Psoas muscle (tissue), 8 donors: ENCODE measurements around the gene SDHAF1. TPM values are rescaled to one million over a fixed set of nuclear protein-coding genes. Genes with fewer than 3 reads are reported as not detected.

Experiments used
- ATAC-seq, 4 donors: fragments of 200-7000 bp; cut with Tn5 transposase; one replicate each; pipeline ENCODE4 v1.9.1; 2020; ENCODE audit warnings: moderate library complexity in 3 of 4, mild to moderate bottlenecking in 2 of 4
- DNase-seq, 2 donors: peaks; one replicate each; pipeline ENCODE4 v3.0.0-alpha.2; 2020
- H3K27ac ChIP-seq: fragments of 200-600 bp; one replicate; pipeline ENCODE4 v1.8.0; 2022
- H3K27me3 ChIP-seq, 3 donors: fragments of 200-600 bp in 1 of 3; one replicate each; pipeline versions ENCODE4 v1.6.1 to v1.8.0; 2013 to 2022; ENCODE audit warnings: low read length in 2 of 3, mild to moderate bottlenecking in 2 of 3, moderate library complexity in 1 of 3; ENCODE audit not compliant: insufficient read depth in 3 of 3
- H3K36me3 ChIP-seq, 2 donors: fragments of 200-600 bp in 1 of 2; one replicate each; pipeline versions ENCODE4 v1.6.1 to v1.8.0; 2013 to 2022; ENCODE audit warnings: low read depth in 1 of 2, mild to moderate bottlenecking in 1 of 2, moderate library complexity in 1 of 2; ENCODE audit not compliant: insufficient read depth in 1 of 2
- H3K4me1 ChIP-seq: fragments of 200-600 bp; one replicate; pipeline ENCODE4 v1.8.0; 2022
- H3K4me3 ChIP-seq: fragments of 200-600 bp; one replicate; pipeline ENCODE4 v1.8.0; 2022; ENCODE audit warnings: mild to moderate bottlenecking
- H3K9me3 ChIP-seq: fragments of 200-600 bp; one replicate; pipeline ENCODE4 v1.8.0; 2022
- CTCF ChIP-seq: fragments of 200-600 bp; IDR thresholded peaks from one replicate; pipeline ENCODE4 v1.8.0; 2022; ENCODE audit warnings: antibody characterized with exemption
- WGBS, 3 donors: extraction: QIAGEN DNeasy Blood & Tissue Kit; methylation state at CpG; one replicate each; pipeline versions ENCODE4 v1.1.6 to v1.1.7; 2013; 5-methylcytosine and 5-hydroxymethylcytosine counted together
- intact Hi-C, 2 donors: fragments of 100-400 bp; cut with DNase I; formaldehyde crosslinking; loops; one replicate each; pipeline versions ENCODE4 v1.11.0 to v1.14.2; 2022
- polyA plus RNA-seq, 3 donors: library from polyadenylated mRNA; stranded (reverse); fragments of 200-250 nt; gene quantifications; one replicate each; pipeline ENCODE4 v1.2.3, GENCODE V29; 2013
- total RNA-seq, 4 donors: library from RNA; stranded (reverse); fragmentation: NEBNext Ultra II Directional in 2 of 4; extraction: Animal tissue kit (Norgen Biotek cat#: 25700) in 2 of 4; gene quantifications; one replicate each; pipeline versions ENCODE4 v1.2.1 to v1.2.4, GENCODE V29; 2021 to 2023
- donor health status: healthy with polysubstance abuse.
- donor health status: DM: no; HTN: no; CAD: no; lungs with moderate emphysema.
- donor health status: Bipolar disorder and iron deficiency.
- donor health status: healthy.
- donor health status: DM: yes; HTN: yes; CAD: no.
- donor health status: DM: no; HTN: no; CAD: no.
- donor health status: DM: no; HTN: no; CAD: no.
- donor health status: DM: yes; HTN: yes; CAD: no.

Gene SDHAF1
- total and polyA plus RNA-seq, 7 donors, result 7.2 to 33.3 (median 14.5) TPM

DNA sequence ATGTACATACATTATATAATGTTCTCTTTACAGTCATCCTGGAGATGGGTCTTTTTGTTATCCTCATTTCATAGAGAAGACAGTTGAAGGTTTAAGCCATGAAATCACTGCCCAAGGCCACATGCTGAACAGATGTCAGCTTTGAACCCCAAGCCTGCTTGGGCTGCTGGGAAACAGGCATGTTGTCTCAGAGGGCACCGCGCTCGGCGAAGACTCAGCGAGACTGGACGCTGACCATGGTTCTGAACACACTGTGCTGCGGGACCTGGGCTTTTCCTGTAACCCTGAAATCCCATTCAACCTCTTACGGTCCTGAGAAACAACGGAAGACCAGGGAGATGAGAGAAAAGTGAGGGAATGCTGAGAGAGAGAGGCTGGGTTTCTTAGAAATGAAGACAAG is 31.5 kb upstream of the SDHAF1 start:
- no peaks in the 10 kb centered on the region for H3K9me3 ChIP-seq
- H3K27ac ChIP-seq, result no peak overlapping the region
- TF ChIP-seq CTCF, result no peak
- H3K4me1 ChIP-seq, result no peaks in the 10 kb centered on the region
- H3K4me3 ChIP-seq, result no peak overlapping the region
- WGBS, 3 donors, result 1 to 4% (median 3%) methylated on average over 9 of the region's 9 CpGs
- intact Hi-C loops, result no loop called here
- no peak for DNase-seq
- H3K36me3 ChIP-seq, result no peaks in the 10 kb centered on the region
- no peak for ATAC-seq
- H3K27me3 ChIP-seq, result peaks cover 0 to 52% (median 12%) of the 10 kb centered on the region in 3 donors

- H3K4me1 ChIP-seq, result no peaks in the 10 kb centered on the region
- WGBS, 3 donors, result 73 to 83% (median 80%) methylated on average over 3 of the region's 3 CpGs
- no peak for TF ChIP-seq CTCF
- H3K27me3 ChIP-seq, result peaks cover 0 to 22% (median 0%) of the 10 kb centered on the region in 3 donors
- ATAC-seq, result no peak
- intact Hi-C loops, result no loop called here
- DNase-seq, result no peak
- H3K36me3 ChIP-seq, result no peaks in the 10 kb centered on the region
- no peaks in the 10 kb centered on the region for H3K9me3 ChIP-seq
- no peak overlapping the region for H3K4me3 ChIP-seq
- H3K27ac ChIP-seq, result no peak overlapping the region
Measured at GRCh38 chr19:35966771-35967170, 28.2 kb upstream of the SDHAF1 start.

DNA sequence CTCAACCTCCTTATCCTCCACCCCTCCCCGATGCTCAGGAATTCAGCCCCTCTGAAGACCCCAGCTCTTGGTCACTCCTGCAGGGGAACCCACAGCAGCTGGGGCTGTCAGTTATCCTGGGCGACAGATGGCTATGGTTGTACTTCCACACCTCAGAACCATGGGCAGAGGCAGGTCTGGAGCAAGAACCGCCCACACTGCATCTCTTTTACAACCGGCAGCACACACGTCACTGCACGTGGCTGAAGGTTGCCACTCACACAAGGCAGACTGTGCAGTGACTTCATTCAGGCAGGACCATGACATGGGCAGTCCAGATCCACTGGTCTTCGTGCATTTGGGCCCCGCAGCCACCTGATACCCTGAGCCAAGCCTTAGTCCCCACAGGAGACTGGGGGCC is 21.5 kb upstream of the SDHAF1 start:
- no peak for DNase-seq
- H3K27me3 ChIP-seq, result peaks cover 0 to 5% (median 5%) of the 10 kb centered on the region in 3 donors
- no peak overlapping the region for H3K27ac ChIP-seq
- 19 to 28% (median 22%) methylated on average over 8 of the region's 8 CpGs for WGBS, 3 donors
- H3K4me3 ChIP-seq, result no peak overlapping the region
- ATAC-seq, result no peak
- no peak for TF ChIP-seq CTCF
- H3K9me3 ChIP-seq, result no peaks in the 10 kb centered on the region
- H3K4me1 ChIP-seq, result no peaks in the 10 kb centered on the region
- H3K36me3 ChIP-seq, result no peaks in the 10 kb centered on the region
- intact Hi-C loops, result no loop called here

GRCh38 chr19:35975608-35976214 is 19.3 kb upstream of the SDHAF1 start:
- TF ChIP-seq CTCF, result no peak
- peaks cover 0 to 17% (median 14%) of the 10 kb centered on the region in 3 donors for H3K27me3 ChIP-seq
- ATAC-seq (no peak), DNase-seq (no peak)
- H3K36me3 ChIP-seq, result no peaks in the 10 kb centered on the region
- H3K4me1 ChIP-seq, result no peaks in the 10 kb centered on the region
- 30 to 35% (median 33%) methylated on average over 5 of the region's 5 CpGs for WGBS, 3 donors
- intact Hi-C loops, result no loop called here
- H3K9me3 ChIP-seq, result no peaks in the 10 kb centered on the region
- H3K27ac ChIP-seq, result no peak overlapping the region
- H3K4me3 ChIP-seq, result no peak overlapping the region
